A673 (cell line): ENCODE measurements around the gene PODXL. TPM values are rescaled to one million over a fixed set of nuclear protein-coding genes. Genes with fewer than 3 reads are reported as not detected.
"Not testable (repeated sequence)": the region's sequence is repeated elsewhere in the genome, so short reads cannot be mapped to it uniquely, and the experiment has no call there.

Experiments
- BruUV-seq: library from RNA; stranded (reverse); fragments of 400-500 nt; replicated peaks from 2 replicates; lab custom pipeline; 2021; lab: Mats Ljungman, UMichigan
- CTCF ChIA-PET: fragments of 300-600 bp; sonication (Branson Sonifier 250); formaldehyde crosslinking; loops from one replicate; lab custom pipeline; 2022; ENCODE audit warnings: antibody characterized with exemption; lab: Charles Lee
- POLR2A ChIA-PET: fragments of 300-600 bp; sonication (Branson Sonifier 250); formaldehyde crosslinking; loops from one replicate; lab custom pipeline; 2022; ENCODE audit warnings: antibody characterized with exemption; ENCODE audit not compliant: low non-redundant PET; lab: Charles Lee
- DNase-seq: peaks from one replicate; pipeline ENCODE4 v3.0.0-alpha.2; 2015; ENCODE audit warnings: low spot score
- H3K27ac ChIP-seq: fragments of 200-600 bp; sonication (generic); 2 replicates; pipeline ENCODE4 v1.5.1; 2016; ENCODE audit warnings: mixed run types, low read depth, mild to moderate bottlenecking, mixed read lengths, antibody characterized with exemption, low read length; ENCODE audit not compliant: poor library complexity, severe bottlenecking
- H3K27me3 ChIP-seq: fragments of 200-600 bp; sonication (generic); replicated peaks from 2 replicates; pipeline ENCODE4 v1.6.1; 2017; ENCODE audit warnings: mixed run types, low read depth, mild to moderate bottlenecking, mixed read lengths, antibody characterized with exemption, low read length; ENCODE audit not compliant: insufficient read depth, poor library complexity
- H3K36me3 ChIP-seq: fragments of 200-600 bp; sonication (generic); 2 replicates; pipeline ENCODE4 v1.6.1; 2016; ENCODE audit warnings: mixed run types, mild to moderate bottlenecking, mixed read lengths, antibody characterized with exemption, low read length; ENCODE audit not compliant: insufficient read depth, poor library complexity, severe bottlenecking
- H3K4me1 ChIP-seq: fragments of 200-600 bp; sonication (generic); 2 replicates; pipeline ENCODE4 v1.6.1; 2017; ENCODE audit warnings: mixed run types, mild to moderate bottlenecking, mixed read lengths, antibody characterized with exemption, low read length; ENCODE audit not compliant: insufficient read depth, poor library complexity, severe bottlenecking
- H3K4me3 ChIP-seq: fragments of 200-600 bp; sonication (generic); 2 replicates; pipeline ENCODE4 v1.5.1; 2016; ENCODE audit warnings: low read depth, mixed run types, mild to moderate bottlenecking, mixed read lengths, low read length; ENCODE audit not compliant: poor library complexity, severe bottlenecking
- H3K9me3 ChIP-seq: fragments of 200-600 bp; sonication (generic); 2 replicates; pipeline ENCODE4 v1.6.1; 2016; ENCODE audit warnings: mixed run types, low read depth, mild to moderate bottlenecking, mixed read lengths, antibody characterized with exemption, low read length; ENCODE audit not compliant: poor library complexity, severe bottlenecking
- CTCF ChIP-seq: fragments of 300-800, 200-600 bp; sonication (generic); conservative IDR thresholded peaks from 2 replicates; pipeline ENCODE4 v1.5.1; 2017; ENCODE audit warnings: low read depth, mild to moderate bottlenecking, antibody characterized with exemption, low read length, moderate library complexity, mixed read lengths
- EZH2 ChIP-seq: fragments of 200-600 bp; sonication (generic); IDR thresholded peaks from 2 replicates; pipeline ENCODE4 v1.6.1; 2017; ENCODE audit warnings: borderline replicate concordance, low read depth, mild to moderate bottlenecking, mixed read lengths, antibody characterized with exemption, low read length; ENCODE audit not compliant: poor library complexity, severe bottlenecking
- intact Hi-C: fragments of 100-400 bp; cut with micrococcal nuclease; formaldehyde crosslinking; loops from one replicate; pipeline ENCODE4 v1.10.0; 2022; ENCODE audit not compliant: unreplicated experiment
- total RNA-seq: library from RNA; stranded (reverse); gene quantifications from 2 replicates; pipeline ENCODE4 v1.2.3, GENCODE V29; 2021

PODXL gene
- total RNA-seq, 1 experiment from 2014 or later = 22.1 TPM

- no peak overlapping the region for H3K4me3 ChIP-seq
- ChIA-PET POLR2A (no interaction called here), CTCF (no interaction called here)
- intact Hi-C loops = no loop called here
- no peaks in the 10 kb centered on the region for H3K27me3 ChIP-seq
- BruUV-seq = no TSS peak
- no peaks in the 10 kb centered on the region for H3K9me3 ChIP-seq
- peaks cover 7% of the 10 kb centered on the region for H3K4me1 ChIP-seq
- no peaks in the 10 kb centered on the region for H3K36me3 ChIP-seq
- H3K27ac ChIP-seq = no peak overlapping the region
- no peak for DNase-seq
- TF ChIP-seq EZH2 = no peak
- no peak; the same call in 1 of the 2 replicates for TF ChIP-seq CTCF
These were observed 49.8 kb downstream of the PODXL start for GRCh38 chr7:131506597-131506996.

- no peaks in the 10 kb centered on the region for H3K36me3 ChIP-seq
- no peak for TF ChIP-seq CTCF
- no peak for TF ChIP-seq EZH2
- POLR2A ChIA-PET = no interaction called here
These were observed 50.5 kb downstream of the PODXL start for GRCh38 chr7:131505636-131506557.

GRCh38 chr7:131505037-131505620, 51.3 kb downstream of the PODXL start:
- H3K4me1 ChIP-seq, H3K27me3 ChIP-seq, CTCF ChIA-PET, H3K9me3 ChIP-seq, POLR2A ChIA-PET, intact Hi-C loops, BruUV-seq, H3K4me3 ChIP-seq, DNase-seq, H3K36me3 ChIP-seq, H3K27ac ChIP-seq: not testable (repeated sequence)

More at GRCh38 chr7:131505636-131506557, 50.5 kb downstream of the PODXL start:
- intact Hi-C loops = no loop called here
- H3K27me3 ChIP-seq = no peaks in the 10 kb centered on the region
- H3K9me3 ChIP-seq = no peaks in the 10 kb centered on the region
- DNase-seq = no peak
- no TSS peak for BruUV-seq
- H3K4me3 ChIP-seq = no peak overlapping the region
- peaks cover 7% of the 10 kb centered on the region for H3K4me1 ChIP-seq
- CTCF ChIA-PET = no interaction called here
- no peak overlapping the region for H3K27ac ChIP-seq
